Measurements from ENCODE around the gene RNF224. TPM values are rescaled to one million over a fixed set of nuclear protein-coding genes. Genes with fewer than 3 reads are reported as not detected.

RNF224 gene
- not detected for total RNA-seq
- long read RNA-seq, donor 1: 0 reads
- long read RNA-seq, donor 2: 0 reads

- Histone ChIP-seq H3K4me1 (ENCODE audit: low read depth) (peaks cover 38% of the 10 kb centered on the region), H3K4me3 (no peak within 1 kb of the TSS), H3K36me3 (ENCODE audit: low read depth) (no peaks in the 10 kb centered on the region), H3K9me3 (no peaks in the 10 kb centered on the region)
- DNase-seq (peak; percentile 85 to 91 (median 88)), ATAC-seq (peak; percentile 57)
- peak; percentile 74 for TF ChIP-seq CTCF (IDR thresholded peaks at IDR 0.05)
- intact Hi-C loops (cut with DNase I, micrococcal nuclease): no loop called here
Measured at GRCh38 chr9:137227054-137227852, at the start of gene RNF224. TSS of gene RNF224 (plus strand) at chr9:137227502. CDS start at chr9:137228336, 834 bp downstream.

- peaks cover 3% of the 10 kb centered on the region for H3K36me3 ChIP-seq (ENCODE audit: low read depth)
- no peak for ATAC-seq
- no peak for DNase-seq
- intact Hi-C loops (cut with DNase I, micrococcal nuclease): no loop called here
- H3K9me3 ChIP-seq: no peaks in the 10 kb centered on the region
- no peak for TF ChIP-seq CTCF (IDR thresholded peaks at IDR 0.05)
- no peak overlapping the region for H3K4me3 ChIP-seq
- peaks cover 21% of the 10 kb centered on the region for H3K4me1 ChIP-seq (ENCODE audit: low read depth)
Measured at GRCh38 chr9:137178201-137178938, 48.9 kb upstream of the RNF224 start.

DNA sequence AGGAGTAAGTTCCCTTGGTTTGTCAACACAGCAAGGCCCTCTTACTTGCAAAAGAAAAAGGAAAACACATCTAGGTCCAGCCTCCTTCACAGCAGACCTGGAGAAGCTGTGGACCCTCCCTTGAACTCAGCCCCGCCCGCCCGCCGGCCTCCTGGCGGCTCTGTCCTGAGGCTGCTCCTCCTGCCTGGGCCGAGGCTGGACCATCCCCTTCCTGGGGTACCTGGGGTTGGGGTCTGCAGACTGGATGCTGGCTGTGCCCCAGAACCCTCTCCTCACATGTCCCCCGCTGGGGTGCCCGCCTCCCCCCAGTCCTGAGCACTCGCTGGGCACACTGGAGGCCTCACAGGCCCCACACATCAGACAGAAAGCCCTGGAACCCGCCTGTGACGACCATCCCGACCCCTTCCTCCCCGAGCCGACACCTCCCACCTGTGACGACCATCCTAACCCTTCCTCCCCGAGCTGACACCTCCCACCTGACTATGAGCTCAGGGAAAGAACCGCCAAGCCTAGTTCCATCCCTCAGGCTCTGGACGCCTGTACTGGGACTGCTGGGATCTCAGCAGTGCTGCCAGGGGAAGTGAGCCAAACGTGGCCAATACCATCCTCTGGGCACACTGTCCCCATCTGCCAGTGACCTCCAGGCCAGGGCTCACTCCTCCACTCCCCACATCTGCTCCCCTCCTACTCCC is 48.2 kb upstream of the RNF224 start:
- Histone ChIP-seq H3K36me3 (ENCODE audit: low read depth) (peaks cover 3% of the 10 kb centered on the region), H3K9me3 (no peaks in the 10 kb centered on the region), H3K4me1 (ENCODE audit: low read depth) (peaks cover 21% of the 10 kb centered on the region), H3K4me3 (no peak overlapping the region)
- DNase-seq (no peak), ATAC-seq (no peak)
- no peak for TF ChIP-seq CTCF (IDR thresholded peaks at IDR 0.05)
- intact Hi-C loops (cut with DNase I, micrococcal nuclease): no loop called here

GRCh38 chr9:137179761-137180160 is 47.5 kb upstream of the RNF224 start:
- ATAC-seq (no peak), DNase-seq (no peak)
- Histone ChIP-seq H3K4me3 (no peak overlapping the region), H3K9me3 (no peaks in the 10 kb centered on the region), H3K4me1 (ENCODE audit: low read depth) (peaks cover 14% of the 10 kb centered on the region), H3K36me3 (ENCODE audit: low read depth) (peaks cover 3% of the 10 kb centered on the region)
- intact Hi-C loops (cut with DNase I, micrococcal nuclease): no loop called here
- TF ChIP-seq CTCF (IDR thresholded peaks at IDR 0.05): no peak

GRCh38 chr9:137180491-137180890 is 46.8 kb upstream of the RNF224 start:
- ATAC-seq (no peak), DNase-seq (no peak)
- Histone ChIP-seq H3K36me3 (ENCODE audit: low read depth) (peaks cover 3% of the 10 kb centered on the region), H3K4me3 (no peak overlapping the region), H3K4me1 (ENCODE audit: low read depth) (peaks cover 7% of the 10 kb centered on the region), H3K9me3 (no peaks in the 10 kb centered on the region)
- intact Hi-C loops (cut with DNase I, micrococcal nuclease): no loop called here
- no peak for TF ChIP-seq CTCF (IDR thresholded peaks at IDR 0.05)

Measured in mucosa of descending colon (tissue), 3 donors.